K562 (cell line): ENCODE measurements around the gene FGF9. TPM values are rescaled to one million over a fixed set of nuclear protein-coding genes. Genes with fewer than 3 reads are reported as not detected.

Experiments used
- ATAC-seq: fragments of 200-7000 bp; cut with Tn5 transposase; 3 replicates; pipeline ENCODE4 v1.9.1; 2020; ENCODE audit warnings: moderate library complexity
- BruUV-seq: library from RNA; stranded (reverse); fragments of 400-500 nt; replicated peaks from 2 replicates; lab custom pipeline; 2021; lab: Mats Ljungman, UMichigan
- CTCF ChIA-PET: fragments of 300-600 bp; formaldehyde crosslinking; extraction: SDS; loops from one replicate; lab custom pipeline; 2021; ENCODE audit warnings: low intra/inter-chr PET ratio; lab: Yijun Ruan, JAX
- POLR2A ChIA-PET: fragments of 300-600, 350-650 bp; sonication (Branson Sonifier 250); formaldehyde crosslinking; extraction: SDS; loops from one replicate; lab custom pipeline; 2021; ENCODE audit warnings: antibody characterized with exemption, inconsistent platforms; lab: Yijun Ruan, JAX
- DNase-seq, 4 experiments: peaks; one replicate each; pipeline versions ENCODE4 v3.0.0 to v3.0.0-alpha.2; 2011 to 2018; ENCODE audit warnings: low spot score in 3 of 4, mixed read lengths in 3 of 4; ENCODE audit errors: extremely low read depth in 1 of 4
- FAIRE-seq: peaks from 2 replicates; lab custom pipeline; 2011; peaks lifted over from hg19 to GRCh38; lab: Jason Lieb, UNC
- H2AFZ ChIP-seq: 2 replicates; pipeline ENCODE4 v1.6.0; 2011; ENCODE audit warnings: low read depth, low read length, control low read depth, inconsistent platforms
- H3K27ac ChIP-seq: fragments of 200-600 bp; 3 replicates; pipeline ENCODE4 v1.8.0; 2011; ENCODE audit warnings: low read depth, mild to moderate bottlenecking, control low read depth, inconsistent platforms, low read length, moderate library complexity, mixed read lengths; ENCODE audit errors: extremely low read depth
- H3K27me3 ChIP-seq, 2 experiments: fragments of 300-600 bp in 1 of 2; 2 replicates in 1 of 2; 3 replicates in 1 of 2; pipeline versions ENCODE4 v1.6.0 to v1.8.0; 2011; ENCODE audit warnings: inconsistent platforms in 2 of 2, low read length in 2 of 2, mild to moderate bottlenecking in 1 of 2, mixed read lengths in 1 of 2, moderate library complexity in 1 of 2; ENCODE audit not compliant: control insufficient read depth in 2 of 2, insufficient read depth in 2 of 2
- H3K36me3 ChIP-seq: fragments of 300-600 bp; 3 replicates; pipeline ENCODE4 v1.8.0; 2011; ENCODE audit warnings: mild to moderate bottlenecking, low read length, inconsistent platforms; ENCODE audit not compliant: control insufficient read depth, insufficient read depth
- H3K4me1 ChIP-seq, 2 experiments: fragments of 200-600 bp in 1 of 2; replicated peaks in 1 of 2; 2 replicates in 1 of 2; 3 replicates in 1 of 2; pipeline versions ENCODE4 v1.5.1 to v1.8.0; 2011; ENCODE audit warnings: inconsistent platforms in 2 of 2, low read length in 2 of 2, mild to moderate bottlenecking in 1 of 2, mixed read lengths in 1 of 2, moderate library complexity in 1 of 2; ENCODE audit not compliant: control insufficient read depth in 2 of 2, insufficient read depth in 2 of 2
- H3K4me2 ChIP-seq: 2 replicates; pipeline ENCODE4 v1.6.1; 2011; ENCODE audit warnings: low read length, control low read depth, inconsistent platforms, mixed read lengths; ENCODE audit not compliant: insufficient read depth
- H3K4me3 ChIP-seq: fragments of 200-600 bp; sonication (generic), shearing (Covaris generic); 2 replicates; pipeline ENCODE4 v1.5.1; 2016; ENCODE audit warnings: control low read depth, inconsistent platforms
- H3K79me2 ChIP-seq: fragments of 200-600 bp; 3 replicates; pipeline ENCODE4 v1.8.0; 2011; ENCODE audit warnings: low read length, inconsistent platforms; ENCODE audit not compliant: control insufficient read depth, insufficient read depth
- H3K9ac ChIP-seq, 2 experiments: 2 replicates each; pipeline versions ENCODE4 v1.6.0 to v1.6.1; 2011; ENCODE audit warnings: low read depth in 2 of 2, low read length in 2 of 2, control low read depth in 1 of 2, inconsistent platforms in 1 of 2, mild to moderate bottlenecking in 1 of 2, mixed read lengths in 1 of 2; ENCODE audit not compliant: insufficient read depth in 1 of 2
- H3K9me1 ChIP-seq: one replicate; pipeline ENCODE4 v1.6.0; 2011; ENCODE audit warnings: inconsistent platforms, mild to moderate bottlenecking, low read length, moderate library complexity; ENCODE audit not compliant: control insufficient read depth, insufficient read depth
- H3K9me3 ChIP-seq: replicated peaks from 2 replicates; pipeline ENCODE4 v1.5.1; 2011; ENCODE audit warnings: low read depth, low read length, inconsistent platforms; ENCODE audit not compliant: control insufficient read depth, insufficient read depth
- H4K20me1 ChIP-seq: replicated peaks from 2 replicates; pipeline ENCODE4 v1.6.1; 2011; ENCODE audit warnings: low read length, inconsistent platforms, mixed read lengths; ENCODE audit not compliant: control insufficient read depth, insufficient read depth
- ASH1L ChIP-seq: fragments of 450-650 bp; IDR thresholded peaks from 2 replicates; pipeline ENCODE4 v1.6.1; 2018; ENCODE audit warnings: borderline replicate concordance, mild to moderate bottlenecking, low read depth; ENCODE audit not compliant: partially characterized antibody
- BACH1 ChIP-seq: fragments of 200-800 bp; sonication (Bioruptor generic); IDR thresholded peaks from 2 replicates; pipeline ENCODE4 v1.6.1; 2016; ENCODE audit warnings: missing genetic modification characterization, missing compliant biosample characterization
- CBX2 ChIP-seq: fragments of 200-600 bp; sonication (generic); IDR thresholded peaks from one replicate; pipeline ENCODE4 v1.6.1; 2012; ENCODE audit warnings: mild to moderate bottlenecking, low read length, inconsistent platforms; ENCODE audit not compliant: insufficient read depth, poor library complexity, severe bottlenecking
- E2F6 ChIP-seq, 2 experiments: IDR thresholded peaks; 2 replicates each; pipeline ENCODE4 v1.6.1; 2011; ENCODE audit warnings: borderline replicate concordance in 1 of 2, control low read depth in 1 of 2, low read depth in 1 of 2, low read length in 1 of 2, mild to moderate bottlenecking in 1 of 2, mixed read lengths in 1 of 2, moderate library complexity in 1 of 2; ENCODE audit not compliant: insufficient read depth in 1 of 2, insufficient read length in 1 of 2, poor library complexity in 1 of 2, severe bottlenecking in 1 of 2; ENCODE audit errors: extremely low read depth in 1 of 2
- FOS ChIP-seq: IDR thresholded peaks from 3 replicates; pipeline ENCODE4 v1.6.1; 2011; ENCODE audit not compliant: insufficient read length; ENCODE audit errors: extremely low read depth
- FOXO4 ChIP-seq: fragments of 450-650 bp; formaldehyde crosslinking; IDR thresholded peaks from 2 replicates; pipeline ENCODE4 v1.4.0; 2020; ENCODE audit warnings: mild to moderate bottlenecking, moderate library complexity
- LCOR ChIP-seq: sonication (generic); formaldehyde crosslinking; IDR thresholded peaks from 2 replicates; pipeline ENCODE4 v1.8.0; 2022; ENCODE audit warnings: mild to moderate bottlenecking, missing genetic modification reagents
- POLR2G ChIP-seq: fragments of 200-400 bp; formaldehyde crosslinking; IDR thresholded peaks from 2 replicates; pipeline ENCODE4 v1.6.1; 2017; ENCODE audit warnings: low read depth, mild to moderate bottlenecking, antibody characterized with exemption, low read length, moderate library complexity
- STAT5A ChIP-seq: IDR thresholded peaks from 2 replicates; pipeline ENCODE4 v1.6.1; 2012; ENCODE audit warnings: low read length, inconsistent platforms, borderline replicate concordance
- U2AF2 ChIP-seq: fragments of 200-400 bp; formaldehyde crosslinking; optimal IDR thresholded peaks from 2 replicates; pipeline ENCODE3; 2017; ENCODE audit warnings: low read depth, mild to moderate bottlenecking, low read length
- WGBS: fragments of 100-300 bp; shearing (Covaris generic); methylation state at CpG from one replicate; pipeline ENCODE4 v1.1.6; 2016; ENCODE audit warnings: low coverage, mixed read lengths; ENCODE audit not compliant: insufficient coverage; ENCODE audit errors: missing lambda C conversion rate; 5-methylcytosine and 5-hydroxymethylcytosine counted together
- in situ Hi-C: fragments of 300-500 bp; cut with MboI; formaldehyde crosslinking; loops from 4 replicates; pipeline ENCODE4 v1.15.0; 2018; ENCODE audit warnings: inconsistent platforms, mixed read lengths
- intact Hi-C: fragments of 100-400 bp; cut with micrococcal nuclease; formaldehyde crosslinking; loops from 2 replicates; pipeline ENCODE4 v1.14.2; 2022
- polyA plus RNA-seq, 8 experiments: library from polyadenylated mRNA; depleted of rRNA in 4 of 8; stranded (reverse) in 5 of 8; unstranded in 3 of 8; fragments of >200 nt; fragmentation: Nextera tagmentation in 2 of 8; fragmentation: Illumina TruSeq in 1 of 8; extraction: Ambion mirVana in 2 of 8; extraction: Trizol in 1 of 8; gene quantifications; 2 replicates each; pipeline versions ENCODE4 v1.2.1 to v1.2.3, GENCODE V29; 2011 to 2014; ENCODE audit warnings: inconsistent platforms in 1 of 8, missing spikeins in 1 of 8
- total RNA-seq, 7 experiments: library from RNA; depleted of rRNA in 6 of 7; stranded (reverse); fragments of >200 nt in 6 of 7; fragmentation: Illumina TruSeq in 2 of 7; extraction: Trizol in 2 of 7; gene quantifications; 2 replicates each; pipeline versions ENCODE4 v1.2.1 to v1.2.3, GENCODE V29; 2011 to 2021; ENCODE audit warnings: low replicate concordance in 1 of 7

The FGF9 gene
- total and polyA plus RNA-seq, 9 of the 15 experiments (the other 6 are each of a cell fraction or from before 2014, with no cell fraction given): not detected

GRCh38 chr13:21670006-21670882, 629 bp upstream of the FGF9 start (continued):
- TF ChIP-seq E2F6 (IDR thresholded peaks at IDR 0.05; ENCODE audit: borderline replicate concordance in 1 of 2, extremely low read depth in 1 of 2, insufficient read depth in 1 of 2, insufficient read length in 1 of 2, low read depth in 1 of 2, low read length in 1 of 2, poor library complexity in 1 of 2, severe bottlenecking in 1 of 2): peak in 1 of 2 experiments; percentile 56
- no peak for TF ChIP-seq FOXO4 (CRISPR knock-in tag)
- TF ChIP-seq, all 486 proteins: peak for 4

- no TSS peak for BruUV-seq
- no peak overlapping the region for H3K4me3 ChIP-seq
- no peak for TF ChIP-seq LCOR (CRISPR knock-in tag)
- no peak for TF ChIP-seq STAT5A
- TF ChIP-seq FOS: no peak
- TF ChIP-seq FOXO4 (CRISPR knock-in tag): no peak
- TF ChIP-seq BACH1: no peak
- TF ChIP-seq POLR2G: no peak
- TF ChIP-seq CBX2: no peak
- no peak for TF ChIP-seq ASH1L
- no peak for TF ChIP-seq U2AF2
Measured at GRCh38 chr13:21671620-21672286, 880 bp downstream of the FGF9 start.

More at GRCh38 chr13:21671620-21672286, 880 bp downstream of the FGF9 start:
- ChIA-PET CTCF (no interaction called here), POLR2A (no interaction called here)
- ATAC-seq: no peak
- intact Hi-C loops: no loop called here
- Histone ChIP-seq H3K9me1 (no peaks in the 10 kb centered on the region), H2AFZ (no peak overlapping the region), H3K27me3 (peaks cover 29 to 50% of the 10 kb centered on the region in 2 experiments; a peak in 4 of 5 replicates), H4K20me1 (no peaks in the 10 kb centered on the region), H3K36me3 (no peaks in the 10 kb centered on the region), H3K4me1 (peaks cover 2 to 42% of the 10 kb centered on the region in 2 experiments; a peak in 3 of 5 replicates), H3K4me2 (no peak overlapping the region), H3K9me3 (no peaks in the 10 kb centered on the region), H3K27ac (no peak overlapping the region), H3K79me2 (no peaks in the 10 kb centered on the region), H3K9ac (no peak overlapping the region)
- in situ Hi-C loops: no loop called here
- DNase-seq: no peak
- WGBS: 0% methylated on average over 12 of the region's 15 CpGs
- FAIRE-seq: no peak
